ENCODE data around the gene IL32.
"Not testable (repeated sequence)": the region's sequence is repeated elsewhere in the genome, so short reads cannot be mapped to it uniquely, and the experiment has no call there.

Gene IL32

DNA sequence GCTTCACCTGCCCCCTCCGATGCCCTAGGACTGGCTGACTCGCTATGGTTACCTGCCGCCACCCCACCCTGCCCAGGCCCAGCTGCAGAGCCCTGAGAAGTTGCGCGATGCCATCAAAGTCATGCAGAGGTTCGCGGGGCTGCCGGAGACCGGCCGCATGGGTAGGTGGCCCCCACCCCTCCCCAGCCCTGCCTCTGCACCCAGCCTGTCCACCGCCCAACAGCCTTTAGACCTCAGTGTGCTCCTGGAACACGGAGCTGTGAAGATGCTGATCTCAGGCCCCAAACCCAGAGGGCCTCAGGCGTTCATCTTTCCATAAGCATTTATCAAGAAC is 18.1 kb upstream of the IL32 start:
- no peak for DNase-seq (ENCODE audit: low spot score)
- Histone ChIP-seq H3K27ac (no peak overlapping the region), H3K4me3 (no peak overlapping the region)
- TF ChIP-seq, protein P1, sequence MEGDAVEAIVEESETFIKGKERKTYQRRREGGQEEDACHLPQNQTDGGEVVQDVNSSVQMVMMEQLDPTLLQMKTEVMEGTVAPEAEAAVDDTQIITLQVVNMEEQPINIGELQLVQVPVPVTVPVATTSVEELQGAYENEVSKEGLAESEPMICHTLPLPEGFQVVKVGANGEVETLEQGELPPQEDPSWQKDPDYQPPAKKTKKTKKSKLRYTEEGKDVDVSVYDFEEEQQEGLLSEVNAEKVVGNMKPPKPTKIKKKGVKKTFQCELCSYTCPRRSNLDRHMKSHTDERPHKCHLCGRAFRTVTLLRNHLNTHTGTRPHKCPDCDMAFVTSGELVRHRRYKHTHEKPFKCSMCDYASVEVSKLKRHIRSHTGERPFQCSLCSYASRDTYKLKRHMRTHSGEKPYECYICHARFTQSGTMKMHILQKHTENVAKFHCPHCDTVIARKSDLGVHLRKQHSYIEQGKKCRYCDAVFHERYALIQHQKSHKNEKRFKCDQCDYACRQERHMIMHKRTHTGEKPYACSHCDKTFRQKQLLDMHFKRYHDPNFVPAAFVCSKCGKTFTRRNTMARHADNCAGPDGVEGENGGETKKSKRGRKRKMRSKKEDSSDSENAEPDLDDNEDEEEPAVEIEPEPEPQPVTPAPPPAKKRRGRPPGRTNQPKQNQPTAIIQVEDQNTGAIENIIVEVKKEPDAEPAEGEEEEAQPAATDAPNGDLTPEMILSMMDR (IDR thresholded peaks at IDR 0.05): no peak

DNA sequence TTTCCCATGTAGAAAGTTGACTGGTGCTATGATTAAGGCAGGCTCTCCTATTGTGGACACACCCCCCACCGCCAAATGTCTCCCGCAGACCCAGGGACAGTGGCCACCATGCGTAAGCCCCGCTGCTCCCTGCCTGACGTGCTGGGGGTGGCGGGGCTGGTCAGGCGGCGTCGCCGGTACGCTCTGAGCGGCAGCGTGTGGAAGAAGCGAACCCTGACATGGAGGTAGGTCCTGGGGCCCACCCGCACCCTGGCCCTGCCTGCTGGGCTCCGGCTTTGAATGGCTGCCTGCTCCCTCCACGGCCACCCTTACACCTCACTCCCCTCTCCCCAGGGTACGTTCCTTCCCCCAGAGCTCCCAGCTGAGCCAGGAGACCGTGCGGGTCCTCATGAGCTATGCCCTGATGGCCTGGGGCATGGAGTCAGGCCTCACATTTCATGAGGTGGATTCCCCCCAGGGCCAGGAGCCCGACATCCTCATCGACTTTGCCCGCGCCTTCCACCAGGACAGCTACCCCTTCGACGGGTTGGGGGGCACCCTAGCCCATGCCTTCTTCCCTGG is 15.4 kb upstream of the IL32 start:
- TF ChIP-seq, protein P1 (IDR thresholded peaks at IDR 0.05): no peak
- DNase-seq (ENCODE audit: low spot score): no peak
- Histone ChIP-seq H3K4me3 (no peak overlapping the region), H3K27ac (no peak overlapping the region)

DNA sequence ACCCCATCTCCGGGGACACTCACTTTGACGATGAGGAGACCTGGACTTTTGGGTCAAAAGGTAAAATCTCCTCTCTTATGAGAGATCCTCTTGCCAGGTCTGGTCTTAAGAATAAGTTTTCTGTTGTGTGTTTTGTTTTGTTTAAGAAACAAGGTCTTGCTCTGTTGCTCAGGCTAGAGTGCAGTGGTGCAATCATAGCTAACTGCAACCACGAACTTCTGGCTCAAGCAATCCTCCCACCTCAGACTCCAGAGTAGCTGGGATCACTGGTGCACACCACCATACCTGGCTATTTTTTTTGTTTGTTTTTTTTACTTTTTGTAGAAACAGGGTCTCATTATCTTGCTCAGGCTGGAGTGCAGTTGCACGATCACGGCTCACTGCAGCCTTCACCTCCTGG is 15.0 kb upstream of the IL32 start:
- TF ChIP-seq, protein P1 (IDR thresholded peaks at IDR 0.05): no peak
- Histone ChIP-seq H3K27ac (no peak overlapping the region), H3K4me3 (no peak overlapping the region)
- no peak for DNase-seq (ENCODE audit: low spot score)

DNA sequence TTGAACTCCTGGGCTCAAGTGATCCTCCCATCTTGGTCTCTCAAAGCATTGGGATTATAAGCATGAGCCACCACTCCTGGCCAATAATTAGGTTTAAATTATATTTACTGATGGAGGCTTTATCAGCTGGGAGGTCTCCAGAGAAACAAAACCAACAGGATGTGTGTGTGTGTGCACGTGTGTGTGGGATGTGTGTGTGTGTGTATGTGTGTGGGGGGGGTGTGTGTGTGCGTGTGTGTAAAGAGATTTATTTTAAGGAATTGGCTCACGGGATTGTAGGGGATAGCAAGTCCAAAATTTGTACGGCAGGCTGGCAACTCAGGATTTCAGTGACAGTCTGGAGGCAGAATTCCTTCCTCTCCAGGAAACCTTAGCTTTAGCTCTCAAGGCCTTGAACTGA is 14.4 kb upstream of the IL32 start:
- Histone ChIP-seq H3K27ac (no peak overlapping the region), H3K4me3 (no peak overlapping the region)
- no peak for DNase-seq (ENCODE audit: low spot score)
- TF ChIP-seq, protein P1 (IDR thresholded peaks at IDR 0.05): no peak

DNA sequence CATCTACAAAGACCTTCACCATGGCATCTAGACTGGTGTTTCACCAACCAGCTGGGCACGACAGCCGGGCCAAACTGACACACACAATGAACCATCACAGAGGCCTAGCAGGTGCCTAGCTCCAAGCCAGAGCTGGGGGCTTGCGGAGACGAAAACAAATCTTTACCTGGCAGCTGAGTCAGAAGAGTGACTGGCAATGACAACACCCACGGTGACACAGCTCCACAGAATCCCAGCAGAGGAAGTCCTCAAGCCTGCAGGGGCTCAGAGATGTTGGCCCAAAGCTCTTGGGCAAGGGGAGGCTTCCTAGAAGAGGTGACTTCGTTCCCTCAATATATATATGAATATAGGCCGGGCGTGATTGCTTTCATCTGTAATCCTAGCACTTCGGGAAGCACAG is 13.9 kb upstream of the IL32 start:
- TF ChIP-seq, protein P1 (IDR thresholded peaks at IDR 0.05): no peak
- H3K4me3 ChIP-seq: no peak overlapping the region
- H3K27ac ChIP-seq: no peak overlapping the region
- DNase-seq (ENCODE audit: low spot score): no peak

DNA sequence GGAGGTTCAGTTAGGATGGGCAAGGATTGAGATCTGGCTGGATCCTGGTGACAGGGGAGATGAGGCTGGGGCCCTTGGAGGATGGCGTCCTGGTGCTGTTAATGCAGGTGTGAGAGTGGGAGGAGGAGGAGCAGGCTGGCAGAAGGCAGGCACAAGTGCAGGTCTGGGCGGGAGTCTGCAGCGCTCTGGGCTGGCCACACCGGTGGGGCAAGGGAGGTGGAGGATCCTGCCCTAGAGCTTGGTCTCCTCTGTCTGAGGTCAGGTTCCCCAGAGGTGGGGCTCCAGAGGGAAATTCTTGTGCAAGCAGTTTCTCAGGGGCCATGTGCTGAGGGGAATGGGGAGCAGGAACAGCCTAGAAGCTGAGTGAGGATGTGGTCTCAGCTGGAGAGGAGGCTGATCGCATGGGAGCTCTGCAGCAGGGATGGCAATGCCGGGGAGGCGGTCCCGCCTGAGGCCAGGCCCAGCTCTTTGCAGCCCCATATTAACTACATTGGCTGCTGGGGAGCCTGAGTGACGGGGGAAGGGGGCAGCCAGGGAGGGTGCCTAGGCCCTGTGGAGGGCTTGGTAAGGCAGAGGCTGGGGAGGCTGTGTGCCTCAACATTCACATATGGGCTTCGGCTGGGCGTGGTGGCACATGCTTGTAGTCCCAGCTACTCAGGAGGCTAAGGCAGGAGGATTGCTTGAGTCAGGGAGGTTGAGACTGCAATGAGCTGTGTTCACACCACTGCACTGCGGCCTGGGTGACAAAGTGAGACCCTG is 12.7 kb upstream of the IL32 start:
- not testable (repeated sequence) for H3K4me3 ChIP-seq; H3K27ac ChIP-seq; DNase-seq (ENCODE audit: low spot score)

DNA sequence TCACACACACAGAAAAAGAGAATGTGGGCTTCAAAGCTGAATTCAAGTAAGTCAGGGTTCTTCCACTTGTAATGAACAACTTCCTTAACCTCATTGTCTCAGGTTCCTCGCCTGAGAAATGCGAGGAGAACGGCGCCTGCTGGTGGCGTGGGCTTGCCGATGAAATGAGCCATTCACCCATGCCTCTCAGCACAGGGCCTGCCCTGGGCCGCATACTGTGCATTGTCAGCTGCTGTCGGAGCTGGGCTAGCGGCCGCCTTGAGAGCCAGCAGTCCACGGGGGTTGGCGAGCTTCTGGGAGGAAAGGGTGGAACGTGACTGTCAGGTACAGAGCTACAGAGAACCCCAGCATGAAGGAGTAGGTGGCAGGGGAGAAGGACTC is 12.1 kb upstream of the IL32 start:
- H3K27ac ChIP-seq; DNase-seq (ENCODE audit: low spot score): not testable (repeated sequence)

DNA sequence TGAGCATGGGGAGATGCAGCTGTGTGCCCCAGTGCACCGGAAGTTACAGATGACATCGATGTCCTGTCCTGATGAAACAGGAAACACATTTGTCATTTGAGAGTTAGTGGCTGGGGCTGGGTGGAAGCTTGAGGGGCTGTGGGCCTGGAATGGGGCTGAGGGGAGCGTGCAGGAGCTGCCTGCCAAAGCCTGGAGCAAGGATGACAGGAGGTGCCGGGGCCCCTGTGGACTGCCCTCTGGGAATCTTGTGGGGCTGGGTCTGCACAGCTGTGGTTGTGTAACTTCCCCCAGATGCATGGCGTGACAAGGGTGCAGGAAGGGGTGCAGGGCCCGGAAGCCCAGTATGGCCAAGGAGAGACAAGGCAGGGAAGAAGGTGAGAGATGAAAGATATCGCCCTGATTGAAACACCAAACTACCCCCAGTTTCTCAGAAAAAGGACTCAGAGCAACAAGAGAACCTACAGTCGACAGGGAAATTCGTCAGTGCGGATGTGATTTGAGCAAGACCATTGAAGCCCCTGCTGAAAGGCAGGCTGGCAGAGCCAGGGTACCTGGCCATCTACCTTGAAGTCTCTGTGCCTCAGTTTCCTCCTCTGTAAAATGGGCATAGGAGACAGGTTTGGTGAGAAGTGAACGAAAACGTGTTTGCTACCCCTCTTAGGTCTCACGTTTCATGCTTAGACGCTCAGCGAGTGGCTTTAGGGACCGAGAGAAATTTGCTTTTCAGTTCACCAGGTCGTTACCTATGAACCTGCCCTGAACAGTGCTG is 10.3 kb upstream of the IL32 start:
- Histone ChIP-seq H3K4me3 (no peak overlapping the region), H3K27ac (no peak overlapping the region)
- DNase-seq (ENCODE audit: low spot score): no peak
- TF ChIP-seq, protein P1 (IDR thresholded peaks at IDR 0.05): no peak

More for the DNA sequence above, 12.1 kb upstream of the IL32 start:
- not testable (repeated sequence) for H3K4me3 ChIP-seq

DNA sequence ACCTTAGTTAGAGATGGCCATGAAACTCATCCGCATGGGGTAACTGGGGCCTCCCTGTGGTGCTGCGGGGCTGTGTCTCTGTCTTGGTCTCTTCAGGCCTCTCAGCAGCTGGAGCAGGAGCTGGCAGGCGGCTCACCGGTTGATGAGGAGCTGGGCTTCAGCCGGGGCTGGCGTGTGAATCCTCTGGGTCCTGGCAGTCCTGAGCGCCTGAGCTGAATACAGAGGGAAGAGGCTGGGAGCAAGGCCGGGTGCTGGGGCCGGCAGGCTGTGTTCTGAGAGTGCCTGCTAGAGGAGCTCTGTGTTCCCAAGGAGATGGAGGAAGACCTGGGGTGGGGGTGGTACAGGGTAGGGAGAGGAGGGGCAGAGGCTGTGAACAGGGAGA is 9.7 kb upstream of the IL32 start:
- not testable (repeated sequence) for DNase-seq (ENCODE audit: low spot score); H3K27ac ChIP-seq; H3K4me3 ChIP-seq
